K562 (cell line): ENCODE data around the gene GCK. TPM values are rescaled to one million over a fixed set of nuclear protein-coding genes. Genes with fewer than 3 reads are reported as not detected.

ENCODE experiments used
- ATAC-seq: fragments of 200-7000 bp; cut with Tn5 transposase; 3 replicates; pipeline ENCODE4 v1.9.1; 2020; ENCODE audit warnings: moderate library complexity
- BruUV-seq: library from RNA; stranded (reverse); fragments of 400-500 nt; replicated peaks from 2 replicates; lab custom pipeline; 2021; lab: Mats Ljungman, UMichigan
- CTCF ChIA-PET: fragments of 300-600 bp; formaldehyde crosslinking; extraction: SDS; loops from one replicate; lab custom pipeline; 2021; ENCODE audit warnings: low intra/inter-chr PET ratio; lab: Yijun Ruan, JAX
- POLR2A ChIA-PET: fragments of 300-600, 350-650 bp; sonication (Branson Sonifier 250); formaldehyde crosslinking; extraction: SDS; loops from one replicate; lab custom pipeline; 2021; ENCODE audit warnings: antibody characterized with exemption, inconsistent platforms; lab: Yijun Ruan, JAX
- DNase-seq, 4 experiments: peaks; one replicate each; pipeline versions ENCODE4 v3.0.0 to v3.0.0-alpha.2; 2011 to 2018; ENCODE audit warnings: low spot score in 3 of 4, mixed read lengths in 3 of 4; ENCODE audit errors: extremely low read depth in 1 of 4
- FAIRE-seq: peaks from 2 replicates; lab custom pipeline; 2011; peaks lifted over from hg19 to GRCh38; lab: Jason Lieb, UNC
- H2AFZ ChIP-seq: 2 replicates; pipeline ENCODE4 v1.6.0; 2011; ENCODE audit warnings: low read depth, low read length, control low read depth, inconsistent platforms
- H3K27ac ChIP-seq: fragments of 200-600 bp; 3 replicates; pipeline ENCODE4 v1.8.0; 2011; ENCODE audit warnings: low read depth, mild to moderate bottlenecking, control low read depth, inconsistent platforms, low read length, moderate library complexity, mixed read lengths; ENCODE audit errors: extremely low read depth
- H3K27me3 ChIP-seq, 2 experiments: fragments of 300-600 bp in 1 of 2; 2 replicates in 1 of 2; 3 replicates in 1 of 2; pipeline versions ENCODE4 v1.6.0 to v1.8.0; 2011; ENCODE audit warnings: inconsistent platforms in 2 of 2, low read length in 2 of 2, mild to moderate bottlenecking in 1 of 2, mixed read lengths in 1 of 2, moderate library complexity in 1 of 2; ENCODE audit not compliant: control insufficient read depth in 2 of 2, insufficient read depth in 2 of 2
- H3K36me3 ChIP-seq: fragments of 300-600 bp; 3 replicates; pipeline ENCODE4 v1.8.0; 2011; ENCODE audit warnings: mild to moderate bottlenecking, low read length, inconsistent platforms; ENCODE audit not compliant: control insufficient read depth, insufficient read depth
- H3K4me1 ChIP-seq, 2 experiments: fragments of 200-600 bp in 1 of 2; replicated peaks in 1 of 2; 2 replicates in 1 of 2; 3 replicates in 1 of 2; pipeline versions ENCODE4 v1.5.1 to v1.8.0; 2011; ENCODE audit warnings: inconsistent platforms in 2 of 2, low read length in 2 of 2, mild to moderate bottlenecking in 1 of 2, mixed read lengths in 1 of 2, moderate library complexity in 1 of 2; ENCODE audit not compliant: control insufficient read depth in 2 of 2, insufficient read depth in 2 of 2
- H3K4me2 ChIP-seq: 2 replicates; pipeline ENCODE4 v1.6.1; 2011; ENCODE audit warnings: low read length, control low read depth, inconsistent platforms, mixed read lengths; ENCODE audit not compliant: insufficient read depth
- H3K4me3 ChIP-seq: fragments of 200-600 bp; sonication (generic), shearing (Covaris generic); 2 replicates; pipeline ENCODE4 v1.5.1; 2016; ENCODE audit warnings: control low read depth, inconsistent platforms
- H3K79me2 ChIP-seq: fragments of 200-600 bp; 3 replicates; pipeline ENCODE4 v1.8.0; 2011; ENCODE audit warnings: low read length, inconsistent platforms; ENCODE audit not compliant: control insufficient read depth, insufficient read depth
- H3K9ac ChIP-seq, 2 experiments: 2 replicates each; pipeline versions ENCODE4 v1.6.0 to v1.6.1; 2011; ENCODE audit warnings: low read depth in 2 of 2, low read length in 2 of 2, control low read depth in 1 of 2, inconsistent platforms in 1 of 2, mild to moderate bottlenecking in 1 of 2, mixed read lengths in 1 of 2; ENCODE audit not compliant: insufficient read depth in 1 of 2
- H3K9me1 ChIP-seq: one replicate; pipeline ENCODE4 v1.6.0; 2011; ENCODE audit warnings: inconsistent platforms, mild to moderate bottlenecking, low read length, moderate library complexity; ENCODE audit not compliant: control insufficient read depth, insufficient read depth
- H3K9me3 ChIP-seq: replicated peaks from 2 replicates; pipeline ENCODE4 v1.5.1; 2011; ENCODE audit warnings: low read depth, low read length, inconsistent platforms; ENCODE audit not compliant: control insufficient read depth, insufficient read depth
- H4K20me1 ChIP-seq: replicated peaks from 2 replicates; pipeline ENCODE4 v1.6.1; 2011; ENCODE audit warnings: low read length, inconsistent platforms, mixed read lengths; ENCODE audit not compliant: control insufficient read depth, insufficient read depth
- ATF3 ChIP-seq, 2 experiments: fragments of 450-650 bp in 1 of 2; sonication (generic) in 1 of 2; formaldehyde crosslinking in 1 of 2; IDR thresholded peaks in 1 of 2; conservative IDR thresholded peaks in 1 of 2; 2 replicates each; pipeline versions ENCODE4 v1.6.1 to v1.8.1; 2016 to 2023; ENCODE audit warnings: mild to moderate bottlenecking in 2 of 2, moderate library complexity in 2 of 2, inconsistent platforms in 1 of 2, missing genetic modification reagents in 1 of 2
- FOSL1 ChIP-seq: fragments of 200-800 bp; sonication (Bioruptor generic); conservative IDR thresholded peaks from 2 replicates; pipeline ENCODE4 v1.6.1; 2016; ENCODE audit warnings: missing genetic modification characterization, missing compliant biosample characterization
- ILK ChIP-seq: fragments of 450-650 bp; IDR thresholded peaks from 2 replicates; pipeline ENCODE4 v1.6.1; 2016; ENCODE audit warnings: missing genetic modification characterization, low read depth, mild to moderate bottlenecking, missing compliant biosample characterization, moderate library complexity, borderline replicate concordance
- JUND ChIP-seq, 2 experiments: IDR thresholded peaks; 2 replicates in 1 of 2; 3 replicates in 1 of 2; pipeline ENCODE4 v1.6.1; 2011; ENCODE audit warnings: borderline replicate concordance in 2 of 2, low read depth in 2 of 2, low read length in 2 of 2, improper control_type of control experiment in 1 of 2, missing biosample characterization in 1 of 2, missing genetic modification characterization in 1 of 2, missing genetic modification reagents in 1 of 2
- ZC3H4 ChIP-seq: sonication (generic); formaldehyde crosslinking; IDR thresholded peaks from 2 replicates; pipeline ENCODE4 v1.9.0; 2021; ENCODE audit warnings: missing genetic modification reagents, borderline replicate concordance
- WGBS: fragments of 100-300 bp; shearing (Covaris generic); methylation state at CpG from one replicate; pipeline ENCODE4 v1.1.6; 2016; ENCODE audit warnings: low coverage, mixed read lengths; ENCODE audit not compliant: insufficient coverage; ENCODE audit errors: missing lambda C conversion rate; 5-methylcytosine and 5-hydroxymethylcytosine counted together
- in situ Hi-C: fragments of 300-500 bp; cut with MboI; formaldehyde crosslinking; loops from 4 replicates; pipeline ENCODE4 v1.15.0; 2018; ENCODE audit warnings: inconsistent platforms, mixed read lengths
- intact Hi-C: fragments of 100-400 bp; cut with micrococcal nuclease; formaldehyde crosslinking; loops from 2 replicates; pipeline ENCODE4 v1.14.2; 2022
- polyA plus RNA-seq, 8 experiments: library from polyadenylated mRNA; depleted of rRNA in 4 of 8; stranded (reverse) in 5 of 8; unstranded in 3 of 8; fragments of >200 nt; fragmentation: Nextera tagmentation in 2 of 8; fragmentation: Illumina TruSeq in 1 of 8; extraction: Ambion mirVana in 2 of 8; extraction: Trizol in 1 of 8; gene quantifications; 2 replicates each; pipeline versions ENCODE4 v1.2.1 to v1.2.3, GENCODE V29; 2011 to 2014; ENCODE audit warnings: inconsistent platforms in 1 of 8, missing spikeins in 1 of 8
- total RNA-seq, 7 experiments: library from RNA; depleted of rRNA in 6 of 7; stranded (reverse); fragments of >200 nt in 6 of 7; fragmentation: Illumina TruSeq in 2 of 7; extraction: Trizol in 2 of 7; gene quantifications; 2 replicates each; pipeline versions ENCODE4 v1.2.1 to v1.2.3, GENCODE V29; 2011 to 2021; ENCODE audit warnings: low replicate concordance in 1 of 7

GCK gene
- total and polyA plus RNA-seq, 9 of the 15 experiments (the other 6 are each of a cell fraction or from before 2014, with no cell fraction given), result 0.11 to 0.55 (median 0.16) TPM; not detected in 3

GRCh38 chr7:44184206-44184872, 4.9 kb downstream of the GCK start:
- H2AFZ ChIP-seq, result no peak overlapping the region
- no peak overlapping the region for H3K4me3 ChIP-seq
- no TSS peak for BruUV-seq
- DNase-seq, result peak in 2 of 4 experiments; percentile 25
- ChIA-PET POLR2A (no interaction called here), CTCF (no interaction called here)
- in situ Hi-C loops, result no loop called here
- peaks cover 10% of the 10 kb centered on the region for H3K9me3 ChIP-seq
- peaks cover 8 to 39% of the 10 kb centered on the region in 2 experiments; a peak in 3 of 5 replicates for H3K27me3 ChIP-seq
- H3K4me1 ChIP-seq, result no peaks in the 10 kb centered on the region
- H3K27ac ChIP-seq, result no peak overlapping the region
- peak; percentile 52; the same call in 1 of the 2 replicates for TF ChIP-seq JUND (IDR thresholded peaks at IDR 0.05; ENCODE audit: borderline replicate concordance, low read depth, low read length)
- TF ChIP-seq JUND (tag; IDR thresholded peaks at IDR 0.05; ENCODE audit: borderline replicate concordance, low read depth, low read length), result peak; percentile 25; the same call in 1 of the 3 replicates
- TF ChIP-seq ILK (tag), result no peak
- peak; percentile 63 for TF ChIP-seq ATF3 (IDR thresholded peaks at IDR 0.05)
- TF ChIP-seq ATF3 (CRISPR knock-in tag; conservative IDR thresholded peaks at IDR 0.05), result no peak
- TF ChIP-seq ZC3H4, result no peak
- peak; percentile 93 for TF ChIP-seq FOSL1 (tag)
- TF ChIP-seq, all 486 proteins: peak for 3
- no peaks in the 10 kb centered on the region for H3K36me3 ChIP-seq
- intact Hi-C loops, result no loop called here
- no peaks in the 10 kb centered on the region for H3K9me1 ChIP-seq
- WGBS, result 13% methylated on average over 16 of the region's 16 CpGs
- no peak overlapping the region for H3K4me2 ChIP-seq
- H3K9ac ChIP-seq, result no peak overlapping the region
- ATAC-seq, result no peak
- no peak for FAIRE-seq
- H3K79me2 ChIP-seq, result no peaks in the 10 kb centered on the region
- H4K20me1 ChIP-seq, result no peaks in the 10 kb centered on the region
